SK-N-SH (cell line): ENCODE measurements around the gene PIEZO2.

Experiments
- CHD2 ChIP-seq: fragments of 150-350 bp; IDR thresholded peaks from 2 replicates; pipeline ENCODE4 v1.6.1; 2018; ENCODE audit warnings: low read length; ENCODE audit not compliant: partially characterized antibody
- ELF1 ChIP-seq: IDR thresholded peaks from 2 replicates; pipeline ENCODE4 v1.4.0; 2012
- EP300 ChIP-seq, 2 experiments: IDR thresholded peaks; 2 replicates each; pipeline versions ENCODE4 v1.4.0 to v1.6.1; 2012; ENCODE audit warnings: borderline replicate concordance in 1 of 2, low read depth in 1 of 2, low read length in 1 of 2
- GATA2 ChIP-seq: sonication (generic); formaldehyde crosslinking; IDR thresholded peaks from 2 replicates; pipeline ENCODE4 v1.5.0; 2020; ENCODE audit warnings: mild to moderate bottlenecking, missing genetic modification reagents
- POLR2AphosphoS5 ChIP-seq: IDR thresholded peaks from 2 replicates; pipeline ENCODE4 v1.6.1; 2012; ENCODE audit warnings: low read depth, low read length
- RAD21 ChIP-seq: IDR thresholded peaks from 2 replicates; pipeline ENCODE4 v1.6.1; 2012; ENCODE audit warnings: mild to moderate bottlenecking, low read length
- RFX5 ChIP-seq: IDR thresholded peaks from 2 replicates; pipeline ENCODE4 v1.6.1; 2012; ENCODE audit warnings: mild to moderate bottlenecking, improper control_type of control experiment, low read length
- YY1 ChIP-seq: IDR thresholded peaks from 2 replicates; pipeline ENCODE4 v1.4.0; 2012; ENCODE audit warnings: low read depth, mild to moderate bottlenecking
- TF ChIP-seq, protein P1 (sequence below): IDR thresholded peaks from 2 replicates; pipeline ENCODE4 v1.4.0; 2012; ENCODE audit warnings: low read depth, borderline replicate concordance
- TF ChIP-seq, protein P2 (sequence below): fragments of 200-600 bp; sonication (generic); IDR thresholded peaks from 2 replicates; pipeline ENCODE4 v1.6.1; 2017; ENCODE audit warnings: antibody characterized with exemption, mild to moderate bottlenecking, moderate library complexity
- TF ChIP-seq, protein P3 (sequence below): IDR thresholded peaks from 2 replicates; pipeline ENCODE4 v1.4.0; 2012; ENCODE audit warnings: low read depth, borderline replicate concordance
- TF ChIP-seq, protein P4 (sequence below): fragments of 150-350 bp; IDR thresholded peaks from 2 replicates; pipeline ENCODE4 v1.6.1; 2016; ENCODE audit warnings: mild to moderate bottlenecking, low read depth, low read length

DNA sequence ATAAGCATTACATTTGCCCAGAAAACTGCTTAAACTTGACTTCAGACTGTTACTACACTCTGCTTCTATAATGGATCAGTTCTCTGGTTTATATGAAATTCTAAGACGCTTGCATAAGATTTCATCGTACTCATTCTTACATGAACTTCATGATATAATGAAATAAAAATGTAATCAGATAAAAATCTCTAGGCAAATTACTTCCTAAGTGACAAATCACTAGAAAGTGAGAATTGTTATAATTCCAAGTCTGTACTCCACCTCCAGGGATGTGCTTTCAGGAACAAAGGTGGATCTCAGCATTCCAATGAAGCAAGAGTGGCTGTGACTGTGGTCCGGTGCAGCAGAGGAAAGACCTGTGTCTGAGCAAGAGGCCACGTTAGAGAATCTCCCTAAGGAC lies 226.2 kb downstream of the PIEZO2 start:
- TF ChIP-seq ELF1 = no peak
- no peak for TF ChIP-seq POLR2AphosphoS5
- TF ChIP-seq, protein P1, sequence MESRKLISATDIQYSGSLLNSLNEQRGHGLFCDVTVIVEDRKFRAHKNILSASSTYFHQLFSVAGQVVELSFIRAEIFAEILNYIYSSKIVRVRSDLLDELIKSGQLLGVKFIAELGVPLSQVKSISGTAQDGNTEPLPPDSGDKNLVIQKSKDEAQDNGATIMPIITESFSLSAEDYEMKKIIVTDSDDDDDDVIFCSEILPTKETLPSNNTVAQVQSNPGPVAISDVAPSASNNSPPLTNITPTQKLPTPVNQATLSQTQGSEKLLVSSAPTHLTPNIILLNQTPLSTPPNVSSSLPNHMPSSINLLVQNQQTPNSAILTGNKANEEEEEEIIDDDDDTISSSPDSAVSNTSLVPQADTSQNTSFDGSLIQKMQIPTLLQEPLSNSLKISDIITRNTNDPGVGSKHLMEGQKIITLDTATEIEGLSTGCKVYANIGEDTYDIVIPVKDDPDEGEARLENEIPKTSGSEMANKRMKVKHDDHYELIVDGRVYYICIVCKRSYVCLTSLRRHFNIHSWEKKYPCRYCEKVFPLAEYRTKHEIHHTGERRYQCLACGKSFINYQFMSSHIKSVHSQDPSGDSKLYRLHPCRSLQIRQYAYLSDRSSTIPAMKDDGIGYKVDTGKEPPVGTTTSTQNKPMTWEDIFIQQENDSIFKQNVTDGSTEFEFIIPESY = no peak
- no peak for TF ChIP-seq GATA2 (CRISPR knock-in tag)
- TF ChIP-seq CHD2 = no peak
- no peak for TF ChIP-seq RFX5
- TF ChIP-seq, protein P2, sequence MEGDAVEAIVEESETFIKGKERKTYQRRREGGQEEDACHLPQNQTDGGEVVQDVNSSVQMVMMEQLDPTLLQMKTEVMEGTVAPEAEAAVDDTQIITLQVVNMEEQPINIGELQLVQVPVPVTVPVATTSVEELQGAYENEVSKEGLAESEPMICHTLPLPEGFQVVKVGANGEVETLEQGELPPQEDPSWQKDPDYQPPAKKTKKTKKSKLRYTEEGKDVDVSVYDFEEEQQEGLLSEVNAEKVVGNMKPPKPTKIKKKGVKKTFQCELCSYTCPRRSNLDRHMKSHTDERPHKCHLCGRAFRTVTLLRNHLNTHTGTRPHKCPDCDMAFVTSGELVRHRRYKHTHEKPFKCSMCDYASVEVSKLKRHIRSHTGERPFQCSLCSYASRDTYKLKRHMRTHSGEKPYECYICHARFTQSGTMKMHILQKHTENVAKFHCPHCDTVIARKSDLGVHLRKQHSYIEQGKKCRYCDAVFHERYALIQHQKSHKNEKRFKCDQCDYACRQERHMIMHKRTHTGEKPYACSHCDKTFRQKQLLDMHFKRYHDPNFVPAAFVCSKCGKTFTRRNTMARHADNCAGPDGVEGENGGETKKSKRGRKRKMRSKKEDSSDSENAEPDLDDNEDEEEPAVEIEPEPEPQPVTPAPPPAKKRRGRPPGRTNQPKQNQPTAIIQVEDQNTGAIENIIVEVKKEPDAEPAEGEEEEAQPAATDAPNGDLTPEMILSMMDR = no peak
- no peak for TF ChIP-seq EP300 (IDR thresholded peaks at IDR 0.05; ENCODE audit: borderline replicate concordance in 1 of 2, low read depth in 1 of 2, low read length in 1 of 2)
- TF ChIP-seq YY1 = no peak
- TF ChIP-seq, protein P3, sequence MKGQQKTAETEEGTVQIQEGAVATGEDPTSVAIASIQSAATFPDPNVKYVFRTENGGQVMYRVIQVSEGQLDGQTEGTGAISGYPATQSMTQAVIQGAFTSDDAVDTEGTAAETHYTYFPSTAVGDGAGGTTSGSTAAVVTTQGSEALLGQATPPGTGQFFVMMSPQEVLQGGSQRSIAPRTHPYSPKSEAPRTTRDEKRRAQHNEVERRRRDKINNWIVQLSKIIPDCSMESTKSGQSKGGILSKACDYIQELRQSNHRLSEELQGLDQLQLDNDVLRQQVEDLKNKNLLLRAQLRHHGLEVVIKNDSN = no peak
- no peak for TF ChIP-seq RAD21
- TF ChIP-seq, protein P4, sequence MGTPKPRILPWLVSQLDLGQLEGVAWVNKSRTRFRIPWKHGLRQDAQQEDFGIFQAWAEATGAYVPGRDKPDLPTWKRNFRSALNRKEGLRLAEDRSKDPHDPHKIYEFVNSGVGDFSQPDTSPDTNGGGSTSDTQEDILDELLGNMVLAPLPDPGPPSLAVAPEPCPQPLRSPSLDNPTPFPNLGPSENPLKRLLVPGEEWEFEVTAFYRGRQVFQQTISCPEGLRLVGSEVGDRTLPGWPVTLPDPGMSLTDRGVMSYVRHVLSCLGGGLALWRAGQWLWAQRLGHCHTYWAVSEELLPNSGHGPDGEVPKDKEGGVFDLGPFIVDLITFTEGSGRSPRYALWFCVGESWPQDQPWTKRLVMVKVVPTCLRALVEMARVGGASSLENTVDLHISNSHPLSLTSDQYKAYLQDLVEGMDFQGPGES = no peak
